8988T (cell line): Measurements from ENCODE around the gene CTNNA2.

Experiments used
- DNase-seq: peaks from one replicate; pipeline ENCODE4 v3.0.0; 2011

Gene CTNNA2

GRCh38 chr2:80302314-80303005 is 789.6 kb downstream of the CTNNA2 start:
- DNase-seq = no peak

- no peak for DNase-seq
Observed at GRCh38 chr2:80303006-80303908, 790.4 kb downstream of the CTNNA2 start.

- no peak for DNase-seq
Observed at GRCh38 chr2:80303909-80304837, 791.3 kb downstream of the CTNNA2 start, which contains the start of gene LRRTM1. Gene LRRTM1 (minus strand): TSS chr2:80304752. CDS start chr2:80303819, 933 bp downstream.

- DNase-seq = no peak
Observed at GRCh38 chr2:80311304-80311703, 798.5 kb downstream of the CTNNA2 start.

GRCh38 chr2:80312282-80312839 is 799.5 kb downstream of the CTNNA2 start:
- DNase-seq = no peak

GRCh38 chr2:80322311-80322920 is 809.6 kb downstream of the CTNNA2 start:
- no peak for DNase-seq

- DNase-seq = no peak
Observed at GRCh38 chr2:80322958-80323357, 810.1 kb downstream of the CTNNA2 start.

- DNase-seq = no peak
Observed at GRCh38 chr2:80323610-80324009, 810.8 kb downstream of the CTNNA2 start.

- no peak for DNase-seq
Observed at GRCh38 chr2:80324525-80324924, 811.7 kb downstream of the CTNNA2 start.

- no peak for DNase-seq
Observed at GRCh38 chr2:80326214-80326613, 813.4 kb downstream of the CTNNA2 start.

GRCh38 chr2:80326861-80327260 is 814.0 kb downstream of the CTNNA2 start:
- no peak for DNase-seq

GRCh38 chr2:80328159-80328571 is 815.3 kb downstream of the CTNNA2 start:
- DNase-seq = no peak

- DNase-seq = no peak
Observed at GRCh38 chr2:80329491-80329890, 816.6 kb downstream of the CTNNA2 start.

GRCh38 chr2:80330527-80331450 is 817.9 kb downstream of the CTNNA2 start:
- DNase-seq = no peak

GRCh38 chr2:80333886-80334285 is 821.0 kb downstream of the CTNNA2 start:
- no peak for DNase-seq

GRCh38 chr2:80335411-80335810 is 822.6 kb downstream of the CTNNA2 start:
- no peak for DNase-seq

GRCh38 chr2:80338794-80339193 is 825.9 kb downstream of the CTNNA2 start:
- no peak for DNase-seq

- DNase-seq = no peak
Observed at GRCh38 chr2:80340022-80340421, 827.2 kb downstream of the CTNNA2 start.

GRCh38 chr2:80348078-80348477 is 835.2 kb downstream of the CTNNA2 start:
- DNase-seq = no peak

- no peak for DNase-seq
Observed at GRCh38 chr2:80348953-80349352, 836.1 kb downstream of the CTNNA2 start.

GRCh38 chr2:80351231-80351630 is 838.4 kb downstream of the CTNNA2 start:
- DNase-seq = no peak
